WTC11 (cell line): ENCODE results near the gene SNAPC1.

Source experiments
- CTCF ChIP-seq: fragments of 200-600 bp; IDR thresholded peaks from 2 replicates; pipeline ENCODE4 v1.8.0; 2022; ENCODE audit warnings: antibody characterized with exemption
- SP1 ChIP-seq: sonication (generic); formaldehyde crosslinking; conservative IDR thresholded peaks from 2 replicates; pipeline ENCODE4 v1.8.1; 2022; ENCODE audit warnings: missing genetic modification reagents

- TF ChIP-seq SP1 (CRISPR knock-in tag) (no peak), CTCF (no peak)
Observed at GRCh38 chr14:61766151-61766550, 3.9 kb downstream of the SNAPC1 start.
